H9 (cell line): ENCODE results near the gene ALG14. TPM values are rescaled to one million over a fixed set of nuclear protein-coding genes. Genes with fewer than 3 reads are reported as not detected.
A peak's percentile ranks its signal among the peaks of the same experiment; 100 is the strongest.

ENCODE experiments used
- DNase-seq: peaks from one replicate; pipeline ENCODE4 v3.0.0-alpha.2; 2017
- H2AFZ ChIP-seq: one replicate; pipeline ENCODE4 v1.6.1; 2013; ENCODE audit warnings: mild to moderate bottlenecking, low read length, control low read depth, moderate library complexity
- H2AK5ac ChIP-seq: 2 replicates; pipeline ENCODE4 v1.6.1; 2013; ENCODE audit warnings: low read length, control low read depth, mixed read lengths; ENCODE audit not compliant: insufficient read length
- H2BK120ac ChIP-seq: one replicate; pipeline ENCODE4 v1.6.1; 2013; ENCODE audit warnings: low read depth, mild to moderate bottlenecking, low read length, control low read depth, inconsistent platforms; ENCODE audit not compliant: poor library complexity, severe bottlenecking
- H2BK12ac ChIP-seq: 2 replicates; pipeline ENCODE4 v1.6.1; 2013; ENCODE audit warnings: low read length, control low read depth, mixed read lengths, low read depth; ENCODE audit not compliant: insufficient read length
- H2BK15ac ChIP-seq: 2 replicates; pipeline ENCODE4 v1.6.1; 2013; ENCODE audit warnings: low read depth, low read length, control low read depth
- H2BK20ac ChIP-seq: one replicate; pipeline ENCODE4 v1.6.1; 2013; ENCODE audit warnings: low read depth, mild to moderate bottlenecking, low read length, control low read depth, inconsistent platforms; ENCODE audit not compliant: poor library complexity, severe bottlenecking
- H2BK5ac ChIP-seq: 2 replicates; pipeline ENCODE4 v1.6.1; 2013; ENCODE audit warnings: low read length, control low read depth, mixed read lengths; ENCODE audit not compliant: insufficient read length
- H3K14ac ChIP-seq: 2 replicates; pipeline ENCODE4 v1.6.1; 2013; ENCODE audit warnings: low read length, control low read depth; ENCODE audit not compliant: insufficient read depth
- H3K18ac ChIP-seq: 2 replicates; pipeline ENCODE4 v1.6.1; 2013; ENCODE audit warnings: low read depth, mild to moderate bottlenecking, mixed read lengths, low read length, control low read depth; ENCODE audit not compliant: insufficient read length
- H3K23ac ChIP-seq: 2 replicates; pipeline ENCODE4 v1.6.1; 2013; ENCODE audit warnings: low read length, control low read depth, mixed read lengths, low read depth; ENCODE audit not compliant: insufficient read length
- H3K23me2 ChIP-seq: 2 replicates; pipeline ENCODE4 v1.6.1; 2013; ENCODE audit warnings: low read depth, mild to moderate bottlenecking, mixed read lengths, low read length, control low read depth; ENCODE audit not compliant: insufficient read length, poor library complexity, severe bottlenecking
- H3K27ac ChIP-seq: 2 replicates; pipeline ENCODE4 v1.5.1; 2013; ENCODE audit warnings: low read length, control low read depth, mixed read lengths, low read depth; ENCODE audit not compliant: insufficient read length
- H3K27me3 ChIP-seq: 2 replicates; pipeline ENCODE4 v1.6.1; 2013; ENCODE audit warnings: low read length, control low read depth, inconsistent platforms; ENCODE audit not compliant: insufficient read depth
- H3K4ac ChIP-seq: 2 replicates; pipeline ENCODE4 v1.6.1; 2013; ENCODE audit warnings: low read depth, mild to moderate bottlenecking, control low read depth, inconsistent platforms, low read length, moderate library complexity
- H3K4me1 ChIP-seq: 2 replicates; pipeline ENCODE4 v1.6.1; 2013; ENCODE audit warnings: low read length, control low read depth, inconsistent platforms; ENCODE audit not compliant: insufficient read depth
- H3K4me2 ChIP-seq: 2 replicates; pipeline ENCODE4 v1.6.1; 2013; ENCODE audit warnings: low read length, control low read depth, mixed read lengths; ENCODE audit not compliant: insufficient read length, insufficient read depth
- H3K56ac ChIP-seq: 2 replicates; pipeline ENCODE4 v1.6.1; 2013; ENCODE audit warnings: low read depth, mild to moderate bottlenecking, mixed read lengths, low read length, control low read depth; ENCODE audit not compliant: insufficient read length
- H3K79me1 ChIP-seq: 2 replicates; pipeline ENCODE4 v1.6.1; 2013; ENCODE audit warnings: low read depth, mild to moderate bottlenecking, moderate library complexity, low read length, control low read depth, inconsistent platforms; ENCODE audit not compliant: insufficient read depth, poor library complexity, severe bottlenecking
- H3K79me2 ChIP-seq: 2 replicates; pipeline ENCODE4 v1.6.1; 2013; ENCODE audit warnings: low read length, control low read depth, inconsistent platforms; ENCODE audit not compliant: insufficient read depth
- H3K9ac ChIP-seq: 2 replicates; pipeline ENCODE4 v1.6.1; 2013; ENCODE audit warnings: low read length, control low read depth, mixed read lengths; ENCODE audit not compliant: insufficient read length; ENCODE audit errors: extremely low read depth
- H3K9me3 ChIP-seq: one replicate; pipeline ENCODE4 v1.6.1; 2013; ENCODE audit warnings: low read depth, low read length, inconsistent platforms; ENCODE audit not compliant: control insufficient read depth
- H3T11ph ChIP-seq: one replicate; pipeline ENCODE4 v1.6.1; 2013; ENCODE audit warnings: mild to moderate bottlenecking, low read length, control low read depth, inconsistent platforms
- H4K20me1 ChIP-seq: one replicate; pipeline ENCODE4 v1.6.1; 2013; ENCODE audit not compliant: control insufficient read depth, insufficient read length, insufficient read depth
- H4K5ac ChIP-seq: 2 replicates; pipeline ENCODE4 v1.6.1; 2013; ENCODE audit warnings: low read depth, mild to moderate bottlenecking, mixed read lengths, low read length, control low read depth; ENCODE audit not compliant: insufficient read length
- H4K8ac ChIP-seq: replicated peaks from 2 replicates; pipeline ENCODE4 v1.6.1; 2013; ENCODE audit warnings: low read length, control low read depth, mixed read lengths, low read depth; ENCODE audit not compliant: insufficient read length
- H4K91ac ChIP-seq: 2 replicates; pipeline ENCODE4 v1.6.1; 2013; ENCODE audit warnings: low read depth, mild to moderate bottlenecking, moderate library complexity, mixed read lengths, low read length, control low read depth; ENCODE audit not compliant: insufficient read length
- H3K27ac Mint-ChIP-seq, 3 experiments: 2 replicates in 2 of 3; 3 replicates in 1 of 3; pipeline ENCODE4 v1.8.0; 2020 to 2021; ENCODE audit warnings: mixed read lengths in 3 of 3, mild to moderate bottlenecking in 1 of 3, moderate library complexity in 1 of 3
- H3K27me3 Mint-ChIP-seq: 2 replicates; pipeline ENCODE4 v1.8.0; 2021; ENCODE audit warnings: low read depth, mild to moderate bottlenecking, moderate library complexity, mixed read lengths
- H3K36me3 Mint-ChIP-seq, 3 experiments: 2 replicates in 2 of 3; 3 replicates in 1 of 3; pipeline ENCODE4 v1.8.0; 2020 to 2021; ENCODE audit warnings: low read depth in 3 of 3, mixed read lengths in 3 of 3; ENCODE audit not compliant: insufficient read depth in 1 of 3
- H3K4me1 Mint-ChIP-seq, 2 experiments: 2 replicates each; pipeline ENCODE4 v1.8.0; 2020; ENCODE audit warnings: mixed read lengths in 2 of 2
- H3K4me3 Mint-ChIP-seq, 2 experiments: 2 replicates in 1 of 2; 3 replicates in 1 of 2; pipeline ENCODE4 v1.8.0; 2020 to 2021; ENCODE audit warnings: mild to moderate bottlenecking in 2 of 2, mixed read lengths in 2 of 2, moderate library complexity in 1 of 2
- H3K9me3 Mint-ChIP-seq, 2 experiments: 2 replicates in 1 of 2; 3 replicates in 1 of 2; pipeline ENCODE4 v1.8.0; 2020; ENCODE audit warnings: mild to moderate bottlenecking in 2 of 2, mixed read lengths in 2 of 2, moderate library complexity in 1 of 2
- WGBS: extraction: QIAGEN DNeasy Blood & Tissue Kit; methylation state at CpG from one replicate; pipeline ENCODE4 v1.1.7; 2013; ENCODE audit warnings: missing lambda C conversion rate, low lambda C conversion rate, mixed read lengths; ENCODE audit not compliant: insufficient read length; ENCODE audit errors: extremely low coverage; 5-methylcytosine and 5-hydroxymethylcytosine counted together
- total RNA-seq: library from RNA; stranded (reverse); gene quantifications from 2 replicates; pipeline ENCODE4 v1.2.1, GENCODE V29; 2021
- TF ChIP-seq, protein P1 (sequence below): fragments of 200-600 bp; sonication (generic); conservative IDR thresholded peaks from 3 replicates; pipeline ENCODE4 v1.8.0; 2021; ENCODE audit warnings: antibody characterized with exemption, mild to moderate bottlenecking

ALG14 gene
- total RNA-seq, 1 experiment from 2014 or later = 2.5 TPM

DNA sequence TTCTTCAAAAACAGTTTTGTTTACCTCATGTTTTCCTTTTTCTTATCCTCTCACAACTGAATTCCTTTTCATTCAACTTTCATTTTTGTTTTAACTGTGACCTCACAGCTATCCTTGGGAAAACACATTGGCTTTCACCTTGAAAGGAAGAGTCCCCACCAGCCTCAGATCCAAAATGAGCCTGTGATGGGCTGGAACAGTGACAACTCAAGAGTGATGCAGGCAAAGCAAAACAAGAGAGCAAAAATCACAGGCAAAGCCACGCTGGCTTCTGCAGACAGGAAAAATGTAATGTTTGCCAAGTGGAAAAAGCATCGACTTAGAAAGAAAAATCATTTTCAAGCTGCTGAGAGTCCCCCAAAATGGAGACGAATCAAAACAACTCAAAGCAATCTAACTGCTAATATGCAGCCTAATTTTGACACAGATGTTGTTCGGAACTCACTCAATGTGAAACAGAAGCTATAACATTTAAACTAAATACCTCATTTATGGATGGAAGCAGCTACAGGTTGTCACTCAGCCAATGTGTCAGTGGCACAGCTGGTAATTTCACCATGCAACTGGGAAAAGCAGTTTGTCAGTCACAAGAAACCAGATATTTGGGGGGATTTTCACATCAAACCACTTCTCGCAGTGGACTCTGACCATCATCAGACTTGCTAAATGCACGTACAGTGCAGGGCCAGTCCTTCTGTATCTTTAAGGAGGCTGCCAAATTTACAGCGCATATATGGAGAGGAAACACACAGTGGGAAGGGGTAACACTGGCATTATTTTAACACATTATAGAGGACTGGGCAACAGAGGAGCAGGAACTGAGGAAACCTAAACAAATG is 50.7 kb downstream of the ALG14 start:
- H3K9me3 Mint-ChIP-seq = peaks cover 0 to 5% of the 10 kb centered on the region in 2 experiments; a peak in 2 of 5 replicates
- Histone ChIP-seq H3K9me3 (no peaks in the 10 kb centered on the region), H2BK12ac (no peak overlapping the region), H3K18ac (no peak overlapping the region), H3K56ac (no peak overlapping the region), H3K23me2 (no peaks in the 10 kb centered on the region), H3K79me2 (no peaks in the 10 kb centered on the region), H3K4ac (no peak overlapping the region), H3K14ac (no peak overlapping the region), H3K27me3 (no peaks in the 10 kb centered on the region), H3K4me2 (no peak overlapping the region), H4K8ac (no peak overlapping the region), H2BK120ac (no peak overlapping the region), H2BK20ac (no peak overlapping the region), H2BK5ac (no peak overlapping the region), H3T11ph (no peak overlapping the region), H3K79me1 (no peaks in the 10 kb centered on the region), H4K20me1 (no peaks in the 10 kb centered on the region), H3K23ac (no peak overlapping the region), H3K9ac (no peak overlapping the region), H2BK15ac (no peak overlapping the region), H3K27ac (no peak overlapping the region), H3K4me1 (no peaks in the 10 kb centered on the region), H2AFZ (no peak overlapping the region), H4K5ac (no peak overlapping the region), H2AK5ac (no peak overlapping the region), H4K91ac (no peak overlapping the region)
- TF ChIP-seq, protein P1, sequence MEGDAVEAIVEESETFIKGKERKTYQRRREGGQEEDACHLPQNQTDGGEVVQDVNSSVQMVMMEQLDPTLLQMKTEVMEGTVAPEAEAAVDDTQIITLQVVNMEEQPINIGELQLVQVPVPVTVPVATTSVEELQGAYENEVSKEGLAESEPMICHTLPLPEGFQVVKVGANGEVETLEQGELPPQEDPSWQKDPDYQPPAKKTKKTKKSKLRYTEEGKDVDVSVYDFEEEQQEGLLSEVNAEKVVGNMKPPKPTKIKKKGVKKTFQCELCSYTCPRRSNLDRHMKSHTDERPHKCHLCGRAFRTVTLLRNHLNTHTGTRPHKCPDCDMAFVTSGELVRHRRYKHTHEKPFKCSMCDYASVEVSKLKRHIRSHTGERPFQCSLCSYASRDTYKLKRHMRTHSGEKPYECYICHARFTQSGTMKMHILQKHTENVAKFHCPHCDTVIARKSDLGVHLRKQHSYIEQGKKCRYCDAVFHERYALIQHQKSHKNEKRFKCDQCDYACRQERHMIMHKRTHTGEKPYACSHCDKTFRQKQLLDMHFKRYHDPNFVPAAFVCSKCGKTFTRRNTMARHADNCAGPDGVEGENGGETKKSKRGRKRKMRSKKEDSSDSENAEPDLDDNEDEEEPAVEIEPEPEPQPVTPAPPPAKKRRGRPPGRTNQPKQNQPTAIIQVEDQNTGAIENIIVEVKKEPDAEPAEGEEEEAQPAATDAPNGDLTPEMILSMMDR = no peak
- WGBS = no CpG with 5 or more reads among the region's 7 CpGs
- no peak for DNase-seq
- no peak overlapping the region for H3K4me3 Mint-ChIP-seq
- 0 out of 7 replicates have a peak overlapping the region, but pooled peaks of 1 of the 3 experiments have one; percentile 42 for H3K27ac Mint-ChIP-seq
- peaks cover 8 to 11% of the 10 kb centered on the region in 2 experiments for H3K4me1 Mint-ChIP-seq
- no peaks in the 10 kb centered on the region for H3K27me3 Mint-ChIP-seq
- peaks cover 0 to 5% (median 5%) of the 10 kb centered on the region in 3 experiments; a peak in 3 of 7 replicates for H3K36me3 Mint-ChIP-seq
